ENCODE results near the gene CLDN5.
A peak's percentile ranks its signal among the peaks of the same experiment; 100 is the strongest.
"Not testable (repeated sequence)": the region's sequence is repeated elsewhere in the genome, so short reads cannot be mapped to it uniquely, and the experiment has no call there.

CLDN5 gene

DNA sequence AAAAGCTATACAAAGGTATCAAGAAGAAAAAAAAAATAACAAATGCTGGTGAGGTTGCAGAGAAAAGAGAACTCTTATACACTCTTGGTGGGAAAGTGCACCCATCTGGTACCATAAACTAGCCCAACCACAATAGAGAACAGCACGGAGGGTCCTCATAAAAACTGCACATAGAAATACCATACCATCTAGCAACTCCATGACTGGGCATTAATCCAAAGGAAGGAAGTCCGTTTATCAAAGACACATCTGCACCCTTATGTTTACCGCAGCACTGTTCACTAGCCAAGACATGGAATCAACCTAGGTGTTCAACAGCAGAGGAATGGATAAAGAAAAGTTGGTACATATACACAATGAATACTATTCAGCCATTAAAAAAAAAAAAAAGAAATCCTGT is 10.8 kb upstream of the CLDN5 start:
- H3K4me1 Mint-ChIP-seq, result no peaks in the 10 kb centered on the region
- no peaks in the 10 kb centered on the region for H3K36me3 Mint-ChIP-seq
- CTCF ChIA-PET, result no interaction called here
- no peaks in the 10 kb centered on the region for H3K9me3 Mint-ChIP-seq
- DNase-seq, result no peak
- no peak overlapping the region for H3K4me3 Mint-ChIP-seq
- H3K27me3 Mint-ChIP-seq, result peaks cover 51% of the 10 kb centered on the region
- no peak overlapping the region for H3K27ac Mint-ChIP-seq

DNA sequence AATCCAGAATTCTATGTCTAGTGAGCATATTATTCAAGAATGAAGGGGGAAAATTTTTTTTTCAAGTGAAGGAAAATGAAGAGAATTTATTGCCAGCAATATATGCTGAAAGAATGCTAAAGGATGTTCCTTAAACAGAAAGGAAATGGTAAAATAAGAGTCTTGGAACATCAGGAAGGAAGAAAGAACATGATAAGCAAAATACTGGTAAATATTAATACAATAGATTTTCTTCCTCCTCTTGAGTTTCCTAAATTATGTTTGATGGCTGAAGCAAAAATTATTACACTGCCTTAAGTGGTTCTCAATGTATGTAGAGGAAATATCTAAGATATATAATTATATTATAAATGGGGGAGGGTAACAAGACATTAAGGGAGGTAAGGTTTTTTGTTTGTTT is 9.6 kb upstream of the CLDN5 start:
- CTCF ChIA-PET, result no interaction called here
- no peaks in the 10 kb centered on the region for H3K9me3 Mint-ChIP-seq
- no peak overlapping the region for H3K4me3 Mint-ChIP-seq
- no peak for DNase-seq
- H3K4me1 Mint-ChIP-seq, result no peaks in the 10 kb centered on the region
- no peak overlapping the region for H3K27ac Mint-ChIP-seq
- peaks cover 48% of the 10 kb centered on the region for H3K27me3 Mint-ChIP-seq
- H3K36me3 Mint-ChIP-seq, result no peaks in the 10 kb centered on the region

DNA sequence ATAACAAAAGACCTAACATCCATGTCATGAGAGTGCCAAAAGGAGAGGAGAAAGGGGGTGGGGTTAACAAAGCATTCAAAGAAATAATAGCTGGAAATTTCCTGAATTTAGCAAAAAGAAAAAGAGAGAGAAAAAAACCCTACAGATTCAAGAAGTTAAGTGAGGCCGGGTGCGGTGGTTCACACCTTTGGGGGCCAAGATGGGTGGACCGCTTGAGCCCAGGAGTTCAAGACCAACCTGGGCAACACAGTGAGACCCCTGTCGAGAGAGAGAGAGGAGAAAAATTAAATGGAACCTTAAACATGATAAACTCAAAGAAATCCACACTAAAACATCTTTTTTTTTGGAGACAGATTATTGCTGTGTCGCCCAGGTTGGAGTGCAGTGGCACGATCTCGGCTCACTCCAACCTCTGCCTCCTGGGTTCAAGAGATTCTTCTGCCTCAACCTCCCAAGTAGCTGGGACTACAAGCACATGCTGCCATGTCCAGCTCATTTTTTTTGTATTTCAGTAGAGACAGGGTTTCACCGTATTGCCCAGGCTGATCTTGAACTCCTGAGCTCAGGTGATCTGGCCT is 8.9 kb upstream of the CLDN5 start:
- no peak for DNase-seq
- Mint-ChIP-seq H3K4me3 (no peak overlapping the region), H3K27ac (no peak overlapping the region), H3K4me1 (no peaks in the 10 kb centered on the region), H3K27me3 (peaks cover 50% of the 10 kb centered on the region), H3K36me3 (no peaks in the 10 kb centered on the region), H3K9me3 (no peaks in the 10 kb centered on the region)
- CTCF ChIA-PET, result no interaction called here

DNA sequence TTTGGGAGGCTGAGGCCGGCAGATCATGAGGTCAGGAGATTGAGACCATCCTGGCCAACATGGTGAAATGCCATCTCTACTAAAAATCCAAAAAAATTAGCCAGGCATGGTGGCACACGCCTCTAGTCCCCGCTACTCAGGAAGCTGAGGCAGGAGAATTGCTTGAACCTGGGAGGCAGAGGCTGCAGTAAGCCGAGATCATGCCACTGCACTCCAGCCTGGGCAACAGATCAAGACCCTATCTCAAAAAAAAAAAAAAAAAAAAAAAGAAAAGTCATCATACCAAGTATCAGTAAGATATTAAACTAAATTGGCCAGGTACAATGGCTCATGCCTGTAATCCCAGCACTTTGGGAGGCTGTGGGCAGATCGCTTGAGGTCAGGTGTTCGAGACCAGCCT is 7.1 kb upstream of the CLDN5 start:
- peaks cover 60% of the 10 kb centered on the region for H3K27me3 Mint-ChIP-seq
- not testable (repeated sequence) for DNase-seq, H3K4me3 Mint-ChIP-seq

DNA sequence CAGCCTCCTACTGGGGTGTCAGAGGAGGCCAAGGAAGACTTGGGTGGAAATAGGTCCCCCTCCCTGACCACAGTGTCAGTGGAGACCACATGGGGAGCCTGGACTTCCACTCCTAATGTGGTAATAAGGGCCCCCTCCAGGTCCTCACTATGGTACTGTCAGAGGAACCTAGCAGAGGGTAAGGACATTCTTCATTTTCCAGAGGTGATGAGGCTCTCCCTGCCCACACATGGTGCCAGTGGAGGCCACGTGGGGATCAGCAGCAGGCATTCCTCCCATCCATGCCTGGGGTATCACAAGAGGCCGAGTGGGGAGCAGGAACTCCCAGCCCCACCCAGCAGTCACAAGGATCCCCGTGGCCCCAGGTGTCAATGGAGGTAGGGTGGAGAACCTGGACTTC is 6.5 kb upstream of the CLDN5 start:
- Mint-ChIP-seq H3K4me1 (no peaks in the 10 kb centered on the region), H3K36me3 (no peaks in the 10 kb centered on the region), H3K27ac (no peak overlapping the region), H3K9me3 (no peaks in the 10 kb centered on the region), H3K4me3 (no peak overlapping the region), H3K27me3 (peaks cover 65% of the 10 kb centered on the region)
- CTCF ChIA-PET, result interaction anchor here (1.0 to 1.5 kb wide), 2 partner anchors 24 to 96 kb away, joined by 3 read pairs; no protein-coding TSS in a partner anchor
- no peak for DNase-seq

More for the DNA sequence above, 7.1 kb upstream of the CLDN5 start:
- not testable (repeated sequence) for H3K36me3 Mint-ChIP-seq, H3K27ac Mint-ChIP-seq, H3K9me3 Mint-ChIP-seq, H3K4me1 Mint-ChIP-seq
- CTCF ChIA-PET, result interaction anchor here (1.5 kb wide), 1 partner anchor 95 kb away, joined by 3 read pairs; no protein-coding TSS in a partner anchor

DNA sequence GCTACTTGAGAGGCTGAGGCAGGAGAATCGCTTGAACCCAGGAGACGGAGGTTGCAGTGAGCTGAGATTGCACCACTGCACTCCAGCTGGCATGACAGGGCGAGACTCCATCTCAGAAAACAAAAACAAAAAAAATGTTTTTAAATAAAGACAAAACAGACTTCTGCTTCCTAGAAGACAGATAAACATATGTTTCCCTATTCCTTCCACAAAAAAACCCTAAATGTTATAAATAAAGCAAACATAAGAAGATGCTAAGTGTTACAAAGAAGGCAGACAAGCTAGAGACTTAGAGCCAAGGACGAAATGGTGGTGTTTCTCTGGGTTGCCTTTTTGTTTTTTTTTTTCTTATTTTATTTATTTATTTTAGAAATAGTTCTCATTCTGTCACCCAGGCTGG is 5.6 kb upstream of the CLDN5 start:
- Mint-ChIP-seq H3K4me3 (no peak overlapping the region), H3K9me3 (no peaks in the 10 kb centered on the region), H3K36me3 (no peaks in the 10 kb centered on the region), H3K27ac (no peak overlapping the region), H3K4me1 (peaks cover 3% of the 10 kb centered on the region), H3K27me3 (peaks cover 68% of the 10 kb centered on the region)
- CTCF ChIA-PET, result interaction anchor here (1.0 to 1.5 kb wide), 2 partner anchors 23 to 97 kb away, joined by 3 read pairs; no protein-coding TSS in a partner anchor
- no peak for DNase-seq

DNA sequence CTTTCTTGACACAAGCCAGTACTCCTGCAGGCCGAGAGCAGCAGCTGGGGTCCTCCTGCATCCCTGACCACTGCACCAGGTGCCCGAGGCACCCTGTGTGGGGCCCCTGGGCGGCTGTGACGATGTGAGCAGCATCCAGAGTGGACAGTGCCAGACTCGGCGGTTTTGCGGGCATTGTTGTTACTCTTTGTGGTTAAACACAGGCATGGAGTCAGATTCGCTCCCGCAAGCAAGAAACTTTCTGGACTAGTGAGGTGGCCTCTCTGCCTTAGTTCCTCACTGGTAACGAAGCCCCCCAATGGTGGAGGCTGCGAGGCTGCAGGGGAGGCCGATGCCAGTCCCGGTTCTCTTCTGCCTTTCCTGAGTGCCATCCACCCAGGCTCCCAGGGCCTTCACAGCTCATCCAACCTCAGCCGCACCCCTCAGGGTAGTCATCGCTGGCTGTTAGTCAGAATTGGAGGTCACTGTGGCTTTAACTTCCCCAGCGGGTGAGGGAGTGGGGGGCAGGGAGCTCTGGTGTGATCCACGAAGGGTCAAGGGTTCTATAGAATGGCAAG is 3.7 kb upstream of the CLDN5 start:
- CTCF ChIA-PET, result no interaction called here
- peaks cover 72% of the 10 kb centered on the region for H3K27me3 Mint-ChIP-seq

DNA sequence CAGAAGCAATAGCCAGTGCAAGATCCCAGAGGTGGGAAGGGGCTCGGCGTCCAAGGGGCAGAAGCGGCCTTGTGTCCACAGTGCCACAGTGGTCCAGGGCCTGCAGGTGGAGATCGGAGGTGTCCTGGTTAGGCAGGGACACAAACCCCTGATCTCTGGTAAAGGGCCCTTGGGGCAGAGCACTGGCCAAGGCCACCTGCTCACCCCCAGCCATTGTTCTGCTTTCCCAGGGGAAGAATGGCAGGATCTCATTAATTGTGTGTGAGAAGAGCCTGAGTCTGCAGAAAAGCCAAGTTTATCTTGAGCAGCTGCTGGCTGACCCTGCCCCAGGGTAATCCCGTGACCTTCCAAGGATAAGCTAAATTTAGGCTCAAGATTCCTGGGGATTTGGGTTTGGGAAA is 3.1 kb upstream of the CLDN5 start:
- peaks cover 73% of the 10 kb centered on the region for H3K27me3 Mint-ChIP-seq
- no peaks in the 10 kb centered on the region for H3K36me3 Mint-ChIP-seq
- CTCF ChIA-PET, result interaction anchor here (1.0 kb wide), 1 partner anchor 24 kb away, joined by 5 read pairs; no protein-coding TSS in a partner anchor
- H3K9me3 Mint-ChIP-seq, result no peaks in the 10 kb centered on the region
- peaks cover 19% of the 10 kb centered on the region for H3K4me1 Mint-ChIP-seq
- no peak overlapping the region for H3K4me3 Mint-ChIP-seq
- no peak overlapping the region for H3K27ac Mint-ChIP-seq
- no peak for DNase-seq

More for the DNA sequence above, 3.7 kb upstream of the CLDN5 start:
- Mint-ChIP-seq H3K4me1 (peaks cover 16% of the 10 kb centered on the region), H3K36me3 (no peaks in the 10 kb centered on the region), H3K27ac (no peak overlapping the region), H3K4me3 (no peak overlapping the region), H3K9me3 (no peaks in the 10 kb centered on the region)
- DNase-seq, result no peak

DNA sequence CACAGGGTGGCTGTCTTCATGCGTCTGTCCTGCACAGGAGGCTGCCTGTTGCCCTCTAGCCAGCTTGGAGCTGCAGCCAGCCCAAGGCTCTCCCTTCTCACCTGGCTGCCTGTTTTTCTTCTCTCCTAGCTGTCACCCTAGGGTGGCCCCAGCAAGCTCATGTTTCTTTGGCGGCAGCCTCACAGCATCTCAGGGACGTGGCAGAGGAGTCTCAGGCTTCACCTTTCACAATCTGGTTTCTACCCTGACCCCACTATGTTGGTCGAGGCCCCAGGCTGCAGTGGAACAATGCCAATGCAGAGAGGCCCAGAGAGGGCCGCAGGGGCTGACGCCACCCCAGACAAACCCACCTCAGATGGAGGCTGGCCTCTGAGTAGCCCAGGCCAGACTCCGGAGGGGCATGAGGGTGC is 2.5 kb upstream of the CLDN5 start:
- peaks cover 3% of the 10 kb centered on the region for H3K36me3 Mint-ChIP-seq
- H3K27ac Mint-ChIP-seq, result no peak overlapping the region
- peaks cover 19% of the 10 kb centered on the region for H3K4me1 Mint-ChIP-seq
- no peaks in the 10 kb centered on the region for H3K9me3 Mint-ChIP-seq
- H3K4me3 Mint-ChIP-seq, result no peak overlapping the region
- peaks cover 71% of the 10 kb centered on the region for H3K27me3 Mint-ChIP-seq
- CTCF ChIA-PET, result interaction anchor here (1.0 to 1.3 kb wide), 2 partner anchors 24 to 102 kb away, joined by 4 to 5 read pairs; no protein-coding TSS in a partner anchor
- no peak for DNase-seq

DNA sequence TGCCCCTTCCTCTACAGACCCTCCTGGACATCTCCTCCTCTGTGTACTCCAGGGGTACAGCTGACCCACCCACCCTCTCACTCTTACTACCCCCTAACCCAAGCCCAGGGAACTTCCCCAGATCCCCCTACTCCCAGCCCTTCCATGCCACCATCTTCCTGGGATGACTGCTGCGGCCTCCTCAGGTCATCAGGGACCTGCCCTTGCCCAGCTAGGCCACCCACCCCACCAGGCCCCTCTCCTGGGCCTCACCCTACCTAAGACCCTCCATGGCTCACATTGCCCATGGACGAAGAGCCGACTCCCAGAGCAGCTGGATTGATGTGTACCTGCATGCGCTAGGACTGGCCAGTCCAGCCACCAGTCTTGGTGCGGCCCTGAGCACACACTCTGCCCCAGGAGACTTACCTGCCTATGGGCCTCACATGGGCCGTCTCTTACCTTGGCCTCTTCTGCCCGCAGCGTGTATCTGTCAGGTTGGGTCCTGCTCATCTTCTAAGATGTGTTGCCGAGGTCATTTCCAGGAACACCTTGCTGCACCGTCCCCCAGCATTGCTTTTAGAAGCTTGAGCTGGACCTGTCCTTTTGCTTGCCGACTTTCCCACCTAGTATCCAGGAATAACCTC is 2.0 kb upstream of the CLDN5 start:
- no peak overlapping the region for H3K27ac Mint-ChIP-seq
- CTCF ChIA-PET, result interaction anchor here (1.0 to 1.3 kb wide), 2 partner anchors 23 to 103 kb away, joined by 4 to 5 read pairs; no protein-coding TSS in a partner anchor
- no peak for DNase-seq
- peaks cover 19% of the 10 kb centered on the region for H3K4me1 Mint-ChIP-seq
- H3K27me3 Mint-ChIP-seq, result peaks cover 69% of the 10 kb centered on the region
- H3K36me3 Mint-ChIP-seq, result peaks cover 4% of the 10 kb centered on the region
- no peaks in the 10 kb centered on the region for H3K9me3 Mint-ChIP-seq
- H3K4me3 Mint-ChIP-seq, result peak overlapping the region; percentile 1

DNA sequence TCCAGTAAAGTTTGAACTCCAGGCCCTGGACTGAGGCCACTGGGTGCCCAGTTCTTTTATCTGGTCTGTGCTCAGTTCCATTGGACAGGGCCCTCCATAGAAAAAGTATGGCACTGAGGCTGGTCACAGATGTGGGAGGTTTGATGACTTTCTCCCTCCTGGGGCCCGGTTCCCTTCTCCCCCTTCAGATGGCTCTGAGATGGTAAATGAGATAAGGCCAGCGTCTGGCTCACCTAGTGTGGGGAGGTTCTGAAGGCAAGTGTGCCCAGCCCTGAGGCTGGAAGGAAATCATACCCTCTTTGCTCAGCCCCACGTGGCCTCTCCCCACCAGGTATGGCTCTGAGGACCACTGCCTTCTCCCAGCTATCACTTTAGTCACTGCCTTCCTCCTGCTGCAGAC is 1.5 kb upstream of the CLDN5 start:
- Mint-ChIP-seq H3K9me3 (no peaks in the 10 kb centered on the region), H3K4me3 (peak overlapping the region; percentile 1), H3K4me1 (peaks cover 19% of the 10 kb centered on the region), H3K27me3 (peaks cover 66% of the 10 kb centered on the region), H3K36me3 (peaks cover 5% of the 10 kb centered on the region), H3K27ac (no peak overlapping the region)
- CTCF ChIA-PET, result interaction anchor here (1.3 kb wide), 1 partner anchor 104 kb away, joined by 4 read pairs; no protein-coding TSS in a partner anchor
- no peak for DNase-seq

DNA sequence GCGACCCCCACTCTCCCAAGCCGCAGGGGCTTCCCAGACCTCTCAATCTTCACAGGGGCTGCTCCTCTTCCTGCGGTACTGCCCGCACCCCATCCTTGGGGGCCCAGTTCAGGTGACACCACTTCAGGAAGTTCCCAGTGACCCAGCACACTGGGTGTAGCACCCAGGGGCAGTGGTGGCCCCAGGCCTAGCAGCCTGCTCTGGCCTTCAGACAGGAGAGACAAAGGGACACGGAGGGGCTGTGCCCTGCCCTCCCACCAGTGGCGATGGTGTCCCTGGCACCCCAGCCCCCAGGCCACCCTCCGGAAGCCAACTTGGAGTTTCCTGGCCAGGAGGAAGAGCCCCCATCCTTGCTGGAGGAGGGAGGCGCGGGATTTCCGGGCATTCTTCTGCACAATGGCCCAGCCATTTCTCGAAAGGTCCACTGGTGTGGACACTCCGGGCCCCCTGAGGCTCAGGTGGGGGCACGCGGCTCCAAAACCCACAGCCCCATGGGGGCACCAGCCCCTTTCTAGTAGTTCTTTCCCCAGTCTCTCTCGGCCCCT is 978 bp upstream of the CLDN5 start:
- Mint-ChIP-seq H3K27me3 (peaks cover 61% of the 10 kb centered on the region), H3K36me3 (peaks cover 5% of the 10 kb centered on the region), H3K4me3 (peak overlapping the region; percentile 69), H3K4me1 (peaks cover 19% of the 10 kb centered on the region), H3K27ac (no peak overlapping the region), H3K9me3 (no peaks in the 10 kb centered on the region)
- CTCF ChIA-PET, result interaction anchor here (1.3 kb wide), 1 partner anchor 104 kb away, joined by 4 read pairs; no protein-coding TSS in a partner anchor
- DNase-seq, result no peak

DNA sequence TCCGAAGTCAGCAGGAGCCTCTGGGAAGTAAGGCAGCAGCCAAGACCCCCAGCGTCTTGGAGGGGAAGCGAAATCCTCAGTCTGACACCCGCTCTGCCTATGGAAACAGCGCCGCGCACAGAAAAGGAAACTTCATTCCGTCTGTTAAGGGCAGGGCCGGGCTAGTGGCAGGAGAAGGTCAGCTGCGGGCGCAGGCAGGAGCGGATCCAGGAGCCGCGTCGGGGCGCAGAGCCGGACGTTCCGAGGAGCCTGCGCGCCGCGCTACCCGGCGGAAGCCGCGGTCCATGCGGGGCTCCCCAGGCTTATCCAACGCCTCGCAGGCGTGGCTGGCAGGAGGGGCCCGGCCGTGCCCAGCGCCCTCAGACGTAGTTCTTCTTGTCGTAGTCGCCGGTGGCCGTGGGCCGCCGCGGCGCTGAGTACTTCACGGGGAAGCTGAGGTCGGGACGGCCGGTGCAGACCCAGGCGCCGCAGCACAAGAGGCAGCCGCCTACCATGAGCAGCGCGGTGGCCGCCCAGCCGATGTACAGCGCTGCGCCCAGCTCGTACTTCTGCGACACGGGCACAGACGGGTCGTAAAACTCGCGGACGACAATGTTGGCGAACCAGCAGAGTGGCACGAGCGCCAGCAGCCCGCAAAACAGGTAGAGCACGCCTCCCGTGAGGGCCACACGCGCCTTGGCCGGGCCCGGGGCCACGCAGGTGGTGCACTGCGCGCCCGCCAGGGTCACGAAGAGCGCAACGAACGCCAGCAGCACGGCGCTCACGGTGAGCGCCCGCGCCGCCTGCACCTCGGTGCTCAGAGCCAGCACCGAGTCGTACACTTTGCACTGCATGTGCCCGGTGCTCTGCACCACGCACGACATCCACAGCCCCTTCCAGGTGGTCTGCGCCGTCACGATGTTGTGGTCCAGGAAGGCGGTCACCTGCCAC is 705 bp downstream of the CLDN5 start:
- Mint-ChIP-seq H3K4me3 (peak overlapping the region; percentile 68), H3K36me3 (peaks cover 6% of the 10 kb centered on the region), H3K4me1 (peaks cover 19% of the 10 kb centered on the region), H3K9me3 (no peaks in the 10 kb centered on the region), H3K27ac (peak overlapping the region; percentile 73), H3K27me3 (peaks cover 55% of the 10 kb centered on the region)
- CTCF ChIA-PET, result interaction anchor here (3.5 kb wide), 1 partner anchor 106 kb away, joined by 14 read pairs; no protein-coding TSS in a partner anchor
- peak; percentile 55 for DNase-seq

DNA sequence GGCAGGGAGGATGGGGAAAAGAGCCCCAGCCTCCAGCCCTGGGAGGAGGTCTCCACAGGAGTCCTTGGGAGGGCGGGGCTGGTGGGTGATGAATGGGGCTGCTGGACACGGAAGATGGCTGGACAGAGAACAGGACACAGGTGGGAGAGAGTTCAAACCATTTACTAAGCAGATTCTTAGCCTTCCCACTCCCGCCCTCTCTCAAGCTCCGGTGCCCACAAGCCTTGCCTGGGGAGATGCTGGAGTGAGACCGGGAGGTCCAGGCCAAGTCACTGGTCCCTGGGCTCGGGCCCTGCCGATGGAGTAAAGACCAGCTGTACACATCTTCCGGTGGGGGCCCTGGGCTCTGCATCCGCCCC is 1.4 kb downstream of the CLDN5 start:
- no peaks in the 10 kb centered on the region for H3K9me3 Mint-ChIP-seq
- H3K4me1 Mint-ChIP-seq, result peaks cover 19% of the 10 kb centered on the region
- H3K36me3 Mint-ChIP-seq, result peaks cover 7% of the 10 kb centered on the region
- H3K4me3 Mint-ChIP-seq, result peak overlapping the region; percentile 68
- DNase-seq, result no peak
- peaks cover 52% of the 10 kb centered on the region for H3K27me3 Mint-ChIP-seq
- CTCF ChIA-PET, result interaction anchor here (1.4 to 3.5 kb wide), 2 partner anchors 36 to 107 kb away, joined by 3 to 14 read pairs; no protein-coding TSS in a partner anchor
- H3K27ac Mint-ChIP-seq, result no peak overlapping the region

Data from activated naive CD4-positive, alpha-beta T cell treated with anti-CD3 and anti-CD28 coated beads, Interleukin-2, amount 10 ng/mL, durations not matched to agents 7 days and 5 days (primary cell).